Stimulated activated CD8-positive, alpha-beta memory T cell treated with anti-CD3 and anti-CD28 coated beads, Interleukin-7, amount 100 ng/mL, for 1 hour (primary cell): ENCODE results near the gene TAS2R41.
"Not testable (repeated sequence)": the region's sequence is repeated elsewhere in the genome, so short reads cannot be mapped to it uniquely, and the experiment has no call there.

Experiments used
- DNase-seq, 2 donors: peaks; one replicate each; pipeline ENCODE4 v3.0.0-alpha.2; 2020; ENCODE audit warnings: low read depth in 2 of 2

Gene TAS2R41

DNA sequence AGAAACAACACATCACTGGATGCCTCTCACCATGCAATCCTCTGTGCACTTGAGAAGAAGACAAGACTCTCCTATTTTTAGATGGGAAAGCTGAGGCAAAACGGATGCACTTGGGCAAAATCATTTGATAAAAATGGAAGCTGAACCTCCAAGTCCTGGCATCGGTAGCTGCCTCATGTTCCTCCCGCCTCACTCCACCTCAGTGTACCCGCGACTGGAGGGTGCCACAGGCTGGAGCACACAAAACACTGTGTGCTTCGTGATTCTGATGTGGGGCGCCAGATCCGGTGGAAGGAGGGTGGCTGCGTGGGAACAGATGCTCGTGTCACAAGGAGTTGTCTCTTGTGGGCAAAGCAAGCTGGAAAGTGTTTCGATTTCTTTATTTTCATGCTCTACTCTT lies 41.3 kb downstream of the TAS2R41 start:
- DNase-seq = no peak

DNA sequence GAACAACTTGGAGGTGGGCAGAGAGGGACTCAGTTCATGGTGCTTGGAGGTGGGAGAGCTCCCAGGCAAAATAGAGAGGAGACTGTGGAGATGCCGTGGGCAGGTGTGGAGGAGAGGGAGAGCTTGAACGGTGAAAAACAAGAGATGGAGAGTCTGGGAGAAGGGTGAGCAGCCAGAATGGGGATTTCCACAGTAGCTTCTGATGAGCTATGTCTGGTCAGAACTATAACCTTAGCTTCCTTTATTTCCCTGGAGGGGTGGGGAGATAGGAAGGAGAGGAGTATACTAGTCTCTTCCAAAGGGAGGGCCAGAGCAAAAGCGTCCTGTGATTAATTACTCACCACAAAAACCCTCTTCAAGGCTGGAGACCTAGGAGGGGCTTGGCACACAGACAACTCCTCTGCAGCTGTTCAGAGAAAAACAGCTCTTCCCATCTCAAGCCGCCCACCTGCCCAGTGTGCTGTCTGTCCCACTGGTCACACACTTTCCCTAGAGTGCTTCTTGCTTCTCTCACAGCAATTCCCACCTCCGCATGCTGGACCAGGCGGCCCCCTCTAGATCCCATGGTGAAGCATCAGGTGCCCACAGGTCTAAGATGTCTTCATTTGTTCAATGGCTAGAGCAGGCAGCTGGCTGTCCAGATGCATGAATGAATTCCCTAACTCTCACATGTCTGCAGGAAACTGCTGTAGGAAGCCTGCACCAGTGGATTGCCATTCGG lies 41.9 kb downstream of the TAS2R41 start:
- no peak for DNase-seq

DNA sequence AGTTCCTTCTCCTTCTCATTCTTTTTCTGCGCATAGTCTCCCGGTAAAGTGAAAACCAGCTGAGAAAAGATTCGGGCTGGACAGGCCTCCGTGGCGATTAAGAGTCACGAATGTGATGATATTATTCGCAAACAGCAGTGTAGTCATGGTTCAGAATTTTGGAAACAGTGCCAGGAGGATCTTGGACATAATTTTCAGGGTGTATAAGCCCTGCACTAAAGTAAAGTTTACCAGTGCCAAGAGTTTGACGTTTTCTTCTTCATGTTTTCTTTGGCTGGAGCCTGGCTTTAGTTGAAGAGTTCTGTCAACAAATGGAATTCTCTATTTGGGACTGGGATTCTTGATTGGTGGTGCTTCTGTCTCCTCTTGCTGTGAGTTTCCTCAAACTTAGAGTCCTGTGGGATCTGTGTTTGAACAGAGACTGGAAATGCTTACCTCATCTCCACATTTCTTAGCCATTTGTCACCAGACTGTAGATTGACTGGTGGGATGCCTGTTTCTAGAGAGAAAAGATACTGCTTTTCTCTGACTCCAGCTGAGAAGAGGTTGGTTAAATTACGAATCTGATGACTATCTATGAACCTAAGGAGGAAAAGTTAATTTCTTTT lies 44.7 kb downstream of the TAS2R41 start:
- not testable (repeated sequence) for DNase-seq
